Pancreas (tissue), 10 donors: ENCODE results near the gene ATG7. TPM values are rescaled to one million over a fixed set of nuclear protein-coding genes. Genes with fewer than 3 reads are reported as not detected.

ENCODE experiments used
- ATAC-seq, 4 donors: fragments of 200-7000 bp; cut with Tn5 transposase; one replicate each; pipeline versions ENCODE4 v1.8.0 to v1.9.1; 2020; ENCODE audit warnings: mild to moderate bottlenecking in 4 of 4, moderate library complexity in 4 of 4
- DNase-seq, 6 donors: peaks; one replicate each; pipeline ENCODE4 v3.0.0-alpha.2; 2020
- FAIRE-seq: peaks from 2 replicates; lab custom pipeline; 2012; peaks lifted over from hg19 to GRCh38; lab: Jason Lieb, UNC
- H3K27ac ChIP-seq, 4 donors: fragments of 200-600 bp; sonication (generic); 1 replicate in 3 of 4; 2 replicates in 1 of 4; pipeline versions ENCODE4 v1.5.0 to v1.8.0; 2020
- H3K27me3 ChIP-seq, 4 donors: fragments of 200-600 bp; one replicate each; pipeline ENCODE4 v1.8.0; 2021
- H3K36me3 ChIP-seq, 3 donors: fragments of 200-600 bp; sonication (generic) in 1 of 3; one replicate each; pipeline versions ENCODE4 v1.5.0 to v1.8.0; 2020 to 2021
- H3K4me1 ChIP-seq, 3 donors: fragments of 200-600 bp; one replicate each; pipeline ENCODE4 v1.8.0; 2021
- H3K4me3 ChIP-seq, 4 donors: fragments of 200-600 bp; sonication (generic) in 2 of 4; one replicate each; pipeline versions ENCODE4 v1.5.0 to v1.8.0; 2020 to 2021
- H3K9me3 ChIP-seq, 4 donors: fragments of 200-600 bp; one replicate each; pipeline ENCODE4 v1.8.0; 2021
- WGBS, 2 donors: extraction: QIAGEN DNeasy Blood & Tissue Kit; methylation state at CpG; one replicate each; pipeline ENCODE4 v1.1.7; 2013; 5-methylcytosine and 5-hydroxymethylcytosine counted together
- intact Hi-C, 3 donors: fragments of 100-400 bp; cut with DNase I; formaldehyde crosslinking; loops; one replicate each; pipeline versions ENCODE4 v1.11.1 to v1.14.2; 2022
- polyA plus RNA-seq, 2 donors: library from polyadenylated mRNA; stranded (reverse); fragments of 200-250 nt; gene quantifications; one replicate each; pipeline ENCODE4 v1.2.3, GENCODE V29; 2013
- total RNA-seq, 6 donors: library from RNA; stranded (reverse); fragmentation: NEBNext Ultra II Directional in 4 of 6; extraction: Animal tissue kit (Norgen Biotek cat#: 25700) in 4 of 6; gene quantifications; one replicate each; pipeline versions ENCODE4 v1.2.1 to v1.2.4, GENCODE V29; 2021 to 2023
- TF ChIP-seq, protein P1 (sequence below), 4 donors: fragments of 200-600 bp; sonication (generic) in 3 of 4; IDR thresholded peaks; one replicate each; pipeline versions ENCODE4 v1.5.0 to v1.8.0; 2021; ENCODE audit warnings: antibody characterized with exemption in 4 of 4
- donor health status: healthy with polysubstance abuse.
- donor health status: DM: no; HTN: no; CAD: no; lungs with moderate emphysema.
- donor health status: DM: no; HTN: no; CAD: no.
- donor health status: control.
- donor health status: control.
- donor health status: Bipolar disorder and iron deficiency.
- donor health status: DM: yes; HTN: yes; CAD: no.
- donor health status: DM: no; HTN: no; CAD: no.
- donor health status: DM: no; HTN: no; CAD: no.
- donor health status: DM: yes; HTN: yes; CAD: no.

ATG7 gene
- total and polyA plus RNA-seq, 8 donors: 5.1 to 28.0 (median 15.7) TPM

GRCh38 chr3:11583235-11583634 lies 311.0 kb downstream of the ATG7 start:
- Histone ChIP-seq H3K27ac (peak overlapping the region in 3 of 4 donors; percentile 36 to 60 (median 56)), H3K9me3 (no peaks in the 10 kb centered on the region), H3K4me3 (no peak overlapping the region), H3K4me1 (peaks cover 10 to 26% (median 17%) of the 10 kb centered on the region in 3 donors), H3K36me3 (no peaks in the 10 kb centered on the region), H3K27me3 (no peaks in the 10 kb centered on the region)
- DNase-seq: no peak
- FAIRE-seq: no peak
- TF ChIP-seq, protein P1, sequence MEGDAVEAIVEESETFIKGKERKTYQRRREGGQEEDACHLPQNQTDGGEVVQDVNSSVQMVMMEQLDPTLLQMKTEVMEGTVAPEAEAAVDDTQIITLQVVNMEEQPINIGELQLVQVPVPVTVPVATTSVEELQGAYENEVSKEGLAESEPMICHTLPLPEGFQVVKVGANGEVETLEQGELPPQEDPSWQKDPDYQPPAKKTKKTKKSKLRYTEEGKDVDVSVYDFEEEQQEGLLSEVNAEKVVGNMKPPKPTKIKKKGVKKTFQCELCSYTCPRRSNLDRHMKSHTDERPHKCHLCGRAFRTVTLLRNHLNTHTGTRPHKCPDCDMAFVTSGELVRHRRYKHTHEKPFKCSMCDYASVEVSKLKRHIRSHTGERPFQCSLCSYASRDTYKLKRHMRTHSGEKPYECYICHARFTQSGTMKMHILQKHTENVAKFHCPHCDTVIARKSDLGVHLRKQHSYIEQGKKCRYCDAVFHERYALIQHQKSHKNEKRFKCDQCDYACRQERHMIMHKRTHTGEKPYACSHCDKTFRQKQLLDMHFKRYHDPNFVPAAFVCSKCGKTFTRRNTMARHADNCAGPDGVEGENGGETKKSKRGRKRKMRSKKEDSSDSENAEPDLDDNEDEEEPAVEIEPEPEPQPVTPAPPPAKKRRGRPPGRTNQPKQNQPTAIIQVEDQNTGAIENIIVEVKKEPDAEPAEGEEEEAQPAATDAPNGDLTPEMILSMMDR (IDR thresholded peaks at IDR 0.05): no peak
- intact Hi-C loops: no loop called here
- ATAC-seq: no peak

GRCh38 chr3:11583638-11584046 lies 311.4 kb downstream of the ATG7 start:
- 75 to 78% methylated on average over 10 of the region's 10 CpGs for WGBS, 2 donors
- intact Hi-C loops: no loop called here
- TF ChIP-seq, protein P1 (IDR thresholded peaks at IDR 0.05): no peak
- FAIRE-seq (no peak), ATAC-seq (no peak), DNase-seq (peak in 1 of 6 donors; percentile 7)
- peak overlapping the region in 1 of 4 donors; percentile 56 for H3K27ac ChIP-seq
- H3K27me3 ChIP-seq: no peaks in the 10 kb centered on the region
- H3K9me3 ChIP-seq: no peaks in the 10 kb centered on the region
- H3K36me3 ChIP-seq: no peaks in the 10 kb centered on the region
- H3K4me1 ChIP-seq: peaks cover 10 to 26% (median 17%) of the 10 kb centered on the region in 3 donors
- H3K4me3 ChIP-seq: no peak overlapping the region

- no peaks in the 10 kb centered on the region for H3K9me3 ChIP-seq
- no peak overlapping the region for H3K27ac ChIP-seq
- DNase-seq (no peak), FAIRE-seq (no peak), ATAC-seq (no peak)
- no peaks in the 10 kb centered on the region for H3K27me3 ChIP-seq
- TF ChIP-seq, protein P1 (IDR thresholded peaks at IDR 0.05): no peak
- peaks cover 15 to 27% (median 17%) of the 10 kb centered on the region in 3 donors for H3K4me1 ChIP-seq
- WGBS, 2 donors: 78 to 84% methylated on average over 4 of the region's 4 CpGs
- H3K36me3 ChIP-seq: no peaks in the 10 kb centered on the region
- intact Hi-C loops: no loop called here
- no peak overlapping the region for H3K4me3 ChIP-seq
Measured at GRCh38 chr3:11584570-11584969, 312.4 kb downstream of the ATG7 start.

GRCh38 chr3:11587766-11588165 lies 315.6 kb downstream of the ATG7 start:
- ATAC-seq: no peak
- no peak overlapping the region for H3K4me3 ChIP-seq

GRCh38 chr3:11588338-11588737 lies 316.1 kb downstream of the ATG7 start:
- H3K27ac ChIP-seq: no peak overlapping the region

More at GRCh38 chr3:11587766-11588165, 315.6 kb downstream of the ATG7 start:
- intact Hi-C loops: no loop called here
- Histone ChIP-seq H3K9me3 (no peaks in the 10 kb centered on the region), H3K4me1 (peaks cover 14 to 38% (median 35%) of the 10 kb centered on the region in 3 donors), H3K27ac (no peak overlapping the region), H3K36me3 (no peaks in the 10 kb centered on the region), H3K27me3 (no peaks in the 10 kb centered on the region)
- WGBS, 2 donors: 96 to 97% methylated on average over 12 of the region's 12 CpGs
- TF ChIP-seq, protein P1 (IDR thresholded peaks at IDR 0.05): no peak
- DNase-seq (peak in 1 of 6 donors; percentile 6), FAIRE-seq (no peak)

More at GRCh38 chr3:11588338-11588737, 316.1 kb downstream of the ATG7 start:
- no peaks in the 10 kb centered on the region for H3K36me3 ChIP-seq
- no peak for FAIRE-seq
- no peak for ATAC-seq
- DNase-seq: peak in 1 of 6 donors; percentile 6
- H3K4me1 ChIP-seq: peaks cover 11 to 32% (median 32%) of the 10 kb centered on the region in 3 donors
- WGBS, 2 donors: 85% methylated on average over 5 of the region's 5 CpGs
- H3K9me3 ChIP-seq: no peaks in the 10 kb centered on the region
- TF ChIP-seq, protein P1 (IDR thresholded peaks at IDR 0.05): no peak
- intact Hi-C loops: no loop called here
- no peak overlapping the region for H3K4me3 ChIP-seq
- H3K27me3 ChIP-seq: no peaks in the 10 kb centered on the region
